Measurements from ENCODE around the gene HBZ.
"Not testable (repeated sequence)": the region's sequence is repeated elsewhere in the genome, so short reads cannot be mapped to it uniquely, and the experiment has no call there.

GRCh38 chr16:204046-204445 lies 51.6 kb downstream of the HBZ start:
- TF ChIP-seq, protein P1, sequence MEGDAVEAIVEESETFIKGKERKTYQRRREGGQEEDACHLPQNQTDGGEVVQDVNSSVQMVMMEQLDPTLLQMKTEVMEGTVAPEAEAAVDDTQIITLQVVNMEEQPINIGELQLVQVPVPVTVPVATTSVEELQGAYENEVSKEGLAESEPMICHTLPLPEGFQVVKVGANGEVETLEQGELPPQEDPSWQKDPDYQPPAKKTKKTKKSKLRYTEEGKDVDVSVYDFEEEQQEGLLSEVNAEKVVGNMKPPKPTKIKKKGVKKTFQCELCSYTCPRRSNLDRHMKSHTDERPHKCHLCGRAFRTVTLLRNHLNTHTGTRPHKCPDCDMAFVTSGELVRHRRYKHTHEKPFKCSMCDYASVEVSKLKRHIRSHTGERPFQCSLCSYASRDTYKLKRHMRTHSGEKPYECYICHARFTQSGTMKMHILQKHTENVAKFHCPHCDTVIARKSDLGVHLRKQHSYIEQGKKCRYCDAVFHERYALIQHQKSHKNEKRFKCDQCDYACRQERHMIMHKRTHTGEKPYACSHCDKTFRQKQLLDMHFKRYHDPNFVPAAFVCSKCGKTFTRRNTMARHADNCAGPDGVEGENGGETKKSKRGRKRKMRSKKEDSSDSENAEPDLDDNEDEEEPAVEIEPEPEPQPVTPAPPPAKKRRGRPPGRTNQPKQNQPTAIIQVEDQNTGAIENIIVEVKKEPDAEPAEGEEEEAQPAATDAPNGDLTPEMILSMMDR (IDR thresholded peaks at IDR 0.05): not testable (repeated sequence)
- not testable (repeated sequence) for TF ChIP-seq POLR2A (IDR thresholded peaks at IDR 0.05)
